H1 (cell line): ENCODE results near the gene SLC35B1. TPM values are rescaled to one million over a fixed set of nuclear protein-coding genes. Genes with fewer than 3 reads are reported as not detected.

Experiments used
- CTCF ChIA-PET: fragments of 300-600 bp; sonication (Branson Sonifier 250); formaldehyde crosslinking; loops from one replicate; lab custom pipeline; 2021; ENCODE audit not compliant: partially characterized antibody; lab: Charles Lee
- POLR2A ChIA-PET: fragments of 300-600 bp; sonication (Branson Sonifier 250); formaldehyde crosslinking; loops from one replicate; lab custom pipeline; 2021; ENCODE audit warnings: inconsistent platforms; ENCODE audit not compliant: partially characterized antibody; lab: Charles Lee
- DNase-seq, 2 experiments: peaks; one replicate each; pipeline versions ENCODE4 v3.0.0 to v3.0.0-alpha.2; 2010 to 2022; ENCODE audit warnings: low spot score in 2 of 2, low read depth in 1 of 2, mixed read lengths in 1 of 2
- FAIRE-seq: peaks from 2 replicates; lab custom pipeline; 2011; peaks lifted over from hg19 to GRCh38; lab: Jason Lieb, UNC
- H2AFZ ChIP-seq: 2 replicates; pipeline ENCODE4 v1.8.1; 2012; ENCODE audit warnings: low read length, inconsistent platforms
- H2AK5ac ChIP-seq: 2 replicates; pipeline ENCODE4 v1.6.1; 2013; ENCODE audit warnings: low read depth, low read length
- H2BK120ac ChIP-seq: replicated peaks from 2 replicates; pipeline ENCODE3; 2013; ENCODE audit warnings: low read depth, low read length, inconsistent platforms
- H2BK12ac ChIP-seq: 2 replicates; pipeline ENCODE4 v1.6.1; 2013; ENCODE audit warnings: low read depth, low read length
- H2BK15ac ChIP-seq: 2 replicates; pipeline ENCODE4 v1.6.1; 2013; ENCODE audit warnings: low read length
- H2BK20ac ChIP-seq: 2 replicates; pipeline ENCODE4 v1.6.1; 2013; ENCODE audit warnings: low read length
- H2BK5ac ChIP-seq: 2 replicates; pipeline ENCODE4 v1.6.1; 2013; ENCODE audit warnings: low read depth, low read length
- H3K14ac ChIP-seq: 2 replicates; pipeline ENCODE4 v1.6.1; 2013; ENCODE audit warnings: inconsistent platforms; ENCODE audit not compliant: insufficient read length
- H3K18ac ChIP-seq: 2 replicates; pipeline ENCODE4 v1.6.1; 2013; ENCODE audit warnings: low read length; ENCODE audit errors: extremely low read depth
- H3K23ac ChIP-seq: 2 replicates; pipeline ENCODE4 v1.6.1; 2013; ENCODE audit warnings: inconsistent platforms; ENCODE audit not compliant: insufficient read length
- H3K23me2 ChIP-seq: 2 replicates; pipeline ENCODE4 v1.6.1; 2013; ENCODE audit warnings: low read depth, low read length
- H3K27ac ChIP-seq: 2 replicates; pipeline ENCODE4 v1.6.1; 2011; ENCODE audit warnings: low read depth, low read length, inconsistent platforms
- H3K27me3 ChIP-seq, 4 experiments: replicated peaks in 1 of 4; 1 replicate in 1 of 4; 2 replicates in 3 of 4; pipeline versions ENCODE4 v1.6.1 to v1.8.1; 2011 to 2013; ENCODE audit warnings: low read length in 3 of 4, mild to moderate bottlenecking in 3 of 4, inconsistent platforms in 2 of 4, mixed read lengths in 2 of 4, moderate library complexity in 1 of 4; ENCODE audit not compliant: control insufficient read depth in 3 of 4, insufficient read depth in 3 of 4; ENCODE audit errors: extremely low read depth in 1 of 4
- H3K36me3 ChIP-seq, 4 experiments: 2 replicates each; pipeline versions ENCODE4 v1.6.1 to v1.8.1; 2011 to 2013; ENCODE audit warnings: mild to moderate bottlenecking in 4 of 4, low read length in 3 of 4, moderate library complexity in 2 of 4, control low read depth in 1 of 4, inconsistent platforms in 1 of 4; ENCODE audit not compliant: insufficient read depth in 4 of 4, control insufficient read depth in 2 of 4
- H3K4ac ChIP-seq: replicated peaks from 2 replicates; pipeline ENCODE3; 2013; ENCODE audit warnings: low read length, low read depth, mixed read lengths, inconsistent platforms; ENCODE audit not compliant: insufficient read length
- H3K4me1 ChIP-seq, 4 experiments: replicated peaks in 1 of 4; 1 replicate in 1 of 4; 2 replicates in 3 of 4; pipeline versions ENCODE4 v1.6.1 to v1.8.1; 2011 to 2013; ENCODE audit warnings: low read length in 3 of 4, inconsistent platforms in 2 of 4, mixed read lengths in 1 of 4; ENCODE audit not compliant: insufficient read depth in 4 of 4, control insufficient read depth in 3 of 4
- H3K4me2 ChIP-seq, 2 experiments: 2 replicates each; pipeline versions ENCODE4 v1.6.1 to v1.8.1; 2011 to 2013; ENCODE audit warnings: low read depth in 2 of 2, low read length in 2 of 2, control low read depth in 1 of 2, inconsistent platforms in 1 of 2, mild to moderate bottlenecking in 1 of 2; ENCODE audit not compliant: insufficient read depth in 1 of 2
- H3K4me3 ChIP-seq, 4 experiments: fragments of 200-600, 300-600 bp in 1 of 4; sonication (generic), shearing (Covaris generic), sonication (Bioruptor Twin) in 1 of 4; 2 replicates each; pipeline versions ENCODE4 v1.5.1 to v1.8.1; 2011 to 2016; ENCODE audit warnings: low read length in 4 of 4, low read depth in 3 of 4, control low read depth in 2 of 4, inconsistent platforms in 2 of 4, mild to moderate bottlenecking in 2 of 4, mixed read lengths in 1 of 4, moderate library complexity in 1 of 4; ENCODE audit not compliant: insufficient read depth in 2 of 4; ENCODE audit errors: extremely low read depth in 1 of 4
- H3K56ac ChIP-seq: replicated peaks from 2 replicates; pipeline ENCODE3; 2013; ENCODE audit warnings: low read depth, mild to moderate bottlenecking, mixed read lengths, low read length, inconsistent platforms; ENCODE audit not compliant: insufficient read length
- H3K79me1 ChIP-seq: 2 replicates; pipeline ENCODE4 v1.6.1; 2013; ENCODE audit warnings: low read depth, low read length, control low read depth
- H3K79me2 ChIP-seq, 2 experiments: 2 replicates each; pipeline versions ENCODE4 v1.6.1 to v1.8.1; 2012 to 2013; ENCODE audit warnings: low read length in 2 of 2, mild to moderate bottlenecking in 2 of 2, inconsistent platforms in 1 of 2; ENCODE audit not compliant: insufficient read depth in 2 of 2, control insufficient read depth in 1 of 2
- H3K9ac ChIP-seq, 4 experiments: replicated peaks in 1 of 4; 1 replicate in 1 of 4; 2 replicates in 3 of 4; pipeline versions ENCODE4 v1.6.1 to v1.8.1; 2011 to 2013; ENCODE audit warnings: low read depth in 3 of 4, low read length in 3 of 4, control low read depth in 2 of 4, mild to moderate bottlenecking in 2 of 4, moderate library complexity in 2 of 4, inconsistent platforms in 1 of 4; ENCODE audit errors: extremely low read depth in 1 of 4
- H3K9me3 ChIP-seq, 2 experiments: 2 replicates each; pipeline versions ENCODE4 v1.6.1 to v1.8.1; 2012 to 2013; ENCODE audit warnings: mild to moderate bottlenecking in 2 of 2, moderate library complexity in 2 of 2, control low read depth in 1 of 2, inconsistent platforms in 1 of 2, low read depth in 1 of 2, low read length in 1 of 2, mixed read lengths in 1 of 2; ENCODE audit not compliant: insufficient read depth in 2 of 2
- H4K20me1 ChIP-seq, 2 experiments: replicated peaks in 1 of 2; 2 replicates each; pipeline versions ENCODE3 to v1.8.1; 2011 to 2013; ENCODE audit warnings: inconsistent platforms in 2 of 2, low read length in 2 of 2, mild to moderate bottlenecking in 1 of 2; ENCODE audit not compliant: insufficient read depth in 2 of 2, control insufficient read depth in 1 of 2
- H4K5ac ChIP-seq: 2 replicates; pipeline ENCODE4 v1.6.1; 2013; ENCODE audit warnings: low read length, low read depth, mixed read lengths, inconsistent platforms; ENCODE audit not compliant: insufficient read length
- H4K8ac ChIP-seq: 2 replicates; pipeline ENCODE4 v1.8.0; 2013; ENCODE audit warnings: mild to moderate bottlenecking, moderate library complexity, low read length, inconsistent platforms; ENCODE audit not compliant: insufficient read depth; ENCODE audit errors: extremely low read depth
- H4K91ac ChIP-seq: replicated peaks from 2 replicates; pipeline ENCODE3; 2013; ENCODE audit warnings: low read length, mixed read lengths, inconsistent platforms; ENCODE audit not compliant: insufficient read length
- POLR2A ChIP-seq, 2 experiments: IDR thresholded peaks; 1 replicate in 1 of 2; 2 replicates in 1 of 2; pipeline ENCODE4 v1.6.1; 2011; ENCODE audit warnings: low read depth in 2 of 2, low read length in 2 of 2, mild to moderate bottlenecking in 2 of 2; ENCODE audit errors: control extremely low read depth in 1 of 2
- POLR2AphosphoS5 ChIP-seq: IDR thresholded peaks from 2 replicates; pipeline ENCODE4 v1.6.1; 2011; ENCODE audit warnings: low read depth, low read length
- SIN3A ChIP-seq, 2 experiments: IDR thresholded peaks in 1 of 2; conservative IDR thresholded peaks in 1 of 2; 2 replicates each; pipeline ENCODE4 v1.6.1; 2011 to 2012; ENCODE audit warnings: low read length in 2 of 2, improper control_type of control experiment in 1 of 2, low read depth in 1 of 2, mild to moderate bottlenecking in 1 of 2
- SP2 ChIP-seq: IDR thresholded peaks from 2 replicates; pipeline ENCODE4 v1.6.1; 2012; ENCODE audit warnings: mild to moderate bottlenecking, low read length, inconsistent platforms
- ZNF274 ChIP-seq: IDR thresholded peaks from 2 replicates; pipeline ENCODE4 v1.7.0; 2012; ENCODE audit warnings: low read length, borderline replicate concordance; ENCODE audit errors: extremely low read depth
- WGBS, 2 experiments: shearing (Covaris generic) in 1 of 2; methylation state at CpG; one replicate each; pipeline versions ENCODE4 v1.1.6 to v1.1.7; 2013 to 2015; ENCODE audit warnings: low lambda C conversion rate in 2 of 2, mixed read lengths in 2 of 2, inconsistent platforms in 1 of 2, low coverage in 1 of 2, missing lambda C conversion rate in 1 of 2; ENCODE audit not compliant: insufficient replicate concordance in 2 of 2, insufficient coverage in 1 of 2, insufficient read length in 1 of 2; ENCODE audit errors: extremely low coverage in 1 of 2, missing lambda C conversion rate in 1 of 2; 5-methylcytosine and 5-hydroxymethylcytosine counted together
- long read RNA-seq, 2 experiments: library from RNA in 1 of 2; library from capped mRNA in 1 of 2; stranded (forward); transcript quantifications; one replicate each; pipeline ENCODE4 v2.0.0, GENCODE V29; 2021; ENCODE audit warnings: inconsistent platforms in 1 of 2
- polyA minus RNA-seq, 3 experiments: library from RNA; depleted of rRNA, polyadenylated mRNA; stranded (reverse); fragments of >200 nt; gene quantifications; 1 replicate in 2 of 3; 2 replicates in 1 of 3; pipeline ENCODE4 v1.2.3, GENCODE V29; 2011
- polyA plus RNA-seq, 7 experiments: library from polyadenylated mRNA; depleted of rRNA in 3 of 7; stranded (reverse) in 5 of 7; unstranded in 2 of 7; fragments of >200 nt in 5 of 7; fragments of 200-250 nt in 2 of 7; gene quantifications; 1 replicate in 5 of 7; 2 replicates in 1 of 7; 4 replicates in 1 of 7; pipeline versions ENCODE4 v1.2.1 to v1.2.3, GENCODE V29; 2011 to 2013; ENCODE audit warnings: missing spikeins in 2 of 7, mixed read lengths in 2 of 7
- total RNA-seq: library from RNA; stranded (reverse); fragmentation: NEBNext Ultra II Directional; extraction: Animal tissue kit (Norgen Biotek cat#: 25700); gene quantifications from 2 replicates; pipeline ENCODE4 v1.2.1, GENCODE V29; 2021

Gene SLC35B1, protein sequence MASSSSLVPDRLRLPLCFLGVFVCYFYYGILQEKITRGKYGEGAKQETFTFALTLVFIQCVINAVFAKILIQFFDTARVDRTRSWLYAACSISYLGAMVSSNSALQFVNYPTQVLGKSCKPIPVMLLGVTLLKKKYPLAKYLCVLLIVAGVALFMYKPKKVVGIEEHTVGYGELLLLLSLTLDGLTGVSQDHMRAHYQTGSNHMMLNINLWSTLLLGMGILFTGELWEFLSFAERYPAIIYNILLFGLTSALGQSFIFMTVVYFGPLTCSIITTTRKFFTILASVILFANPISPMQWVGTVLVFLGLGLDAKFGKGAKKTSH
- total RNA-seq, result 56.5 and 60.0 TPM in 2 replicates
- 62.0 and 87.7 TPM in 2 replicates for polyA plus RNA-seq (2011; rRNA removed)
- polyA plus RNA-seq (2011; cell fraction: cytosol; rRNA removed), result 59.4 TPM
- polyA plus RNA-seq (2011; cell fraction: nucleus; rRNA removed), result 59.5 TPM
- polyA plus RNA-seq (2012, experiment 1 of 2), result 53.4 to 64.1 TPM (median 56.9 TPM) in 4 replicates
- 40.1 TPM for polyA plus RNA-seq (2012, experiment 2 of 2)
- polyA plus RNA-seq (2013, experiment 1 of 2), result 62.0 TPM
- polyA plus RNA-seq (2013, experiment 2 of 2), result 74.6 TPM
- 64.7 and 71.9 TPM in 2 replicates for polyA minus RNA-seq (2011; rRNA and poly(A)+ RNA removed)
- polyA minus RNA-seq (2011; cell fraction: cytosol; rRNA and poly(A)+ RNA removed), result 26.6 TPM
- 54.0 TPM for polyA minus RNA-seq (2011; cell fraction: nucleus; rRNA and poly(A)+ RNA removed)
- long read RNA-seq, experiment 1, transcript SLC35B1-212 (2 exons, 464 nt), result minor isoform, 5 of 98 reads
- long read RNA-seq, experiment 1, transcript SLC35B1-220 (9 exons, 1,611 nt), result major isoform, 43 of 98 reads
- long read RNA-seq, experiment 1, transcript SLC35B1-209 (9 exons, 1,320 nt), result minor isoform, 19 of 98 reads
- long read RNA-seq, experiment 1, partial matches to known transcripts, result 11 of 98 reads
- long read RNA-seq, experiment 1, other reads (novel, unspliced or antisense), result 19 of 98 reads
- long read RNA-seq, experiment 2, transcript SLC35B1-220 (9 exons, 1,611 nt), result major isoform, 56 of 105 reads
- long read RNA-seq, experiment 2, transcript SLC35B1-209 (9 exons, 1,320 nt), result minor isoform, 28 of 105 reads
- long read RNA-seq, experiment 2, partial matches to known transcripts, result 0 of 105 reads
- long read RNA-seq, experiment 2, other reads (novel, unspliced or antisense), result 21 of 105 reads

DNA sequence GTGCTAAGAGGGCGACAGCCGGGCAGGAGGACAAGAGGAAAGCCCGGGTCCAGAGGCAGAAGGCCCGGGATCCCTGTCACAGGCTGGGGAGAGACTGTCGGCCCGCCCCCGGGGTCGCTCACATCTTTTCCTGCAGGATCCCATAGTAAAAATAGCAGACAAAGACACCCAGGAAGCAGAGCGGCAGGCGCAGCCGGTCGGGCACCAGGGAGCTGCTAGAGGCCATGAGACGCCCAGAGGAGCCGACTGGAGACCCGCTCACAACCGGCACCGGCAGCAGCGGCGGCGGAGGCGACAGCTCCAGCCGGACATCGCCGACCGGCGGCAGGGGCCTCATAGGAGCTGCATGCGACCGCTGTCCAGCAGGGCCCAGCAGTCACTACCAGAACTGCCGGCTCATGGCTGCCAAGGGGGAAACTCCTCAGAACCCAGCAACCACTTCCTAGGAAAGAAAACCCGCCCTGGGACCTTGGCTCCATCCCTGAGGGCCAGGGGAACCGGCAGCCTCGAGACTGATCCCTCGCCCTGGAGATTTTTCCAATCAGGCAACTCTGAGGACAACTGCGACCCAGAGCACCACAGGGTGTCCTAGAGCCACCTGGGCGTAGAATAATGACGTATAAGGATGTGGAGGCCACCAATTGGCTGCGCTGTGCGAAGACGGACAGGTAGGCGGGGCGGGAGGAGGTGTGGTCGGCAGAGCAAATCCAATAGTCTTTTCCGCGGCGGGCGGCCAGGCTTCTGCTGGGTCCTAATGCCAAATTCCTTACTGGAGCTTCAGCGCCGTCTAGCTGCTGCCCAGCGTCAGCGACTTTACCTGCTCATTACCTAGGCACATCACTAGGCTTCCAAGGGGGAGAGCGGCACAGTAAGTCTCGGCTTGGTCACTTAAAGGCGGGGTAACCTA lies at the start of gene SLC35B1:
Gene SLC35B1, minus strand, starts transcription at position 357 of the 907 bp plus-strand sequence. Its CDS starts 131 bp downstream, at position 226.
- Histone ChIP-seq H3K36me3 (peaks cover 10 to 30% (median 28%) of the 10 kb centered on the region in 4 experiments), H2AFZ (peak within 1 kb of the TSS; percentile 82; the same call in 1 of the 2 replicates), H3K79me2 (peaks cover 2 to 20% of the 10 kb centered on the region in 2 experiments; a peak in 3 of 4 replicates), H4K20me1 (no peaks in the 10 kb centered on the region), H4K5ac (peak within 1 kb of the TSS; percentile 93), H4K8ac (peak within 1 kb of the TSS; percentile 100), H2BK20ac (no peak within 1 kb of the TSS), H3K4me1 (peaks cover 2 to 3% (median 3%) of the 10 kb centered on the region in 4 experiments; a peak in 6 of 7 replicates), H3K23me2 (peaks cover 6% of the 10 kb centered on the region; the same call in 1 of the 2 replicates), H3K18ac (peak within 1 kb of the TSS; percentile 84; the same call in 1 of the 2 replicates), H2BK5ac (peak within 1 kb of the TSS; percentile 98), H3K27me3 (no peaks in the 10 kb centered on the region), H2BK15ac (no peak within 1 kb of the TSS), H3K9ac (peak within 1 kb of the TSS; percentile 93 to 98 (median 96)), H4K91ac (peak within 1 kb of the TSS; percentile 89), H3K4ac (no peak within 1 kb of the TSS), H3K4me3 (peak within 1 kb of the TSS; percentile 76 to 97 (median 90)), H3K27ac (peak within 1 kb of the TSS; percentile 100), H3K56ac (peak within 1 kb of the TSS; percentile 89), H2BK12ac (peak within 1 kb of the TSS; percentile 84; the same call in 1 of the 2 replicates), H2AK5ac (no peak within 1 kb of the TSS), H3K79me1 (no peaks in the 10 kb centered on the region; the same call in 1 of the 2 replicates), H3K23ac (no peak within 1 kb of the TSS), H3K14ac (no peak within 1 kb of the TSS), H3K9me3 (no peaks in the 10 kb centered on the region), H2BK120ac (no peak within 1 kb of the TSS), H3K4me2 (peak within 1 kb of the TSS; percentile 57 to 92)
- DNase-seq, result peak; percentile 94 to 97
- WGBS, 2 experiments, result 2% methylated on average over 53 of the region's 53 CpGs; no CpG with 5 or more reads in 1 of the 2 experiments
- peak; percentile 88 for FAIRE-seq
- ChIA-PET CTCF (interaction anchor here (0.7 to 18.5 kb wide), 38 partner anchors 11 to 290 kb away, joined by 3 to 310 read pairs (median 4); partner anchors contain the start of gene NXPH3), POLR2A (interaction anchor here (0.8 to 3.4 kb wide), 21 partner anchors 11 to 152 kb away, joined by 3 to 29 read pairs (median 4); partner anchors contain the start of genes FAM117A and KAT7)
- TF ChIP-seq POLR2AphosphoS5 (peak; percentile 70; the same call in 1 of the 2 replicates), ZNF274 (no peak), POLR2A (IDR thresholded peaks at IDR 0.05; ENCODE audit: control extremely low read depth in 1 of 2, low read depth in 2 of 2, low read length in 2 of 2) (peak; percentile 79 to 88), SIN3A (conservative IDR thresholded peaks at IDR 0.05 in 1 of 2, IDR thresholded peaks at IDR 0.05 in 1 of 2; ENCODE audit: low read depth in 1 of 2, low read length in 2 of 2) (peak; percentile 63 to 89; a peak in 2 of 4 replicates), SP2 (no peak)
